Measurements from ENCODE around the gene IGSF3. TPM values are rescaled to one million over a fixed set of nuclear protein-coding genes. Genes with fewer than 3 reads are reported as not detected.
A peak's percentile ranks its signal among the peaks of the same experiment; 100 is the strongest.

The IGSF3 gene
- total RNA-seq, 4 donors from 2014 or later: 48.1 to 59.2 (median 55.6) TPM

- Histone ChIP-seq H3K9me3 (no peaks in the 10 kb centered on the region), H3K27ac (no peak overlapping the region), H3K4me1 (peaks cover 22% of the 10 kb centered on the region), H3K27me3 (no peaks in the 10 kb centered on the region), H3K36me3 (no peaks in the 10 kb centered on the region), H3K4me3 (no peak overlapping the region)
- 67% methylated on average over 7 of the region's 7 CpGs for WGBS
- no peak for DNase-seq (ENCODE audit: low spot score in 2 of 2)
- TF ChIP-seq POLR2AphosphoS5 (IDR thresholded peaks at IDR 0.05) (no peak), CTCF (IDR thresholded peaks at IDR 0.05) (no peak), EP300 (IDR thresholded peaks at IDR 0.05) (no peak), POLR2A (IDR thresholded peaks at IDR 0.05) (no peak)
Observed at GRCh38 chr1:116671072-116671760, 3.7 kb upstream of the IGSF3 start.

- no peak overlapping the region for H3K27ac ChIP-seq
- no peak for DNase-seq (ENCODE audit: low spot score in 2 of 2)
- H3K36me3 ChIP-seq: no peaks in the 10 kb centered on the region
- H3K4me1 ChIP-seq: peaks cover 42% of the 10 kb centered on the region
- 88% methylated on average over 7 of the region's 7 CpGs for WGBS
- H3K9me3 ChIP-seq: no peaks in the 10 kb centered on the region
- TF ChIP-seq POLR2A (IDR thresholded peaks at IDR 0.05) (no peak), EP300 (IDR thresholded peaks at IDR 0.05) (no peak), CTCF (IDR thresholded peaks at IDR 0.05) (no peak), POLR2AphosphoS5 (IDR thresholded peaks at IDR 0.05) (no peak)
- no peak overlapping the region for H3K4me3 ChIP-seq
- no peaks in the 10 kb centered on the region for H3K27me3 ChIP-seq
Observed at GRCh38 chr1:116668277-116668676, 744 bp upstream of the IGSF3 start.

DNA sequence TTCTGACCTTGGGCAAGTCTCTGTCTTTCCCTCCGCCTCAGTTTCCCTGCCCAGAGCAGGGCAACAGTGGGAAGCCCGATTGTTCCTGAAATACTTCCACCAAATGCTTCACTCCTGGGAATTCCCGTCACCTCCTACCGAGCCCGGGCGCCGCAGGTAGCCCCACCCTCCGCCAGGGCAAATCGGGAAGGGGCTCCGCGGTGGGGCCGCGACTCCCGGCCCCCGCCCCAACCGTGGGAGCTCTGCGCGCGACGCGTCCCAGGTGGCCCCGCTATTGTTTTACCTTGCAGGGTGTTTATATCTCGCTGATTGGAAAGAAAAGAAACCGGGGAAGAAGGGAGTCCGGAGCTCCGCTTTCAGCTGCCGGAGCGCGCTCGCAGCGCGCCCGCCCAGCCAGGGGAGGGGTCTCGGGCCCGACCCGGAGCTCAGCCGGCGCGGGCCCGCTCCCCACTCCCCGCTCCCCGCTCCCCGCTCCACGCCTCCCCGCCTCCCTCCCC is 407 bp downstream of the IGSF3 start:
- Histone ChIP-seq H3K27ac (peak overlapping the region; percentile 78), H3K27me3 (no peaks in the 10 kb centered on the region), H3K4me1 (peaks cover 38% of the 10 kb centered on the region), H3K36me3 (no peaks in the 10 kb centered on the region), H3K9me3 (no peaks in the 10 kb centered on the region), H3K4me3 (peak overlapping the region; percentile 72)
- TF ChIP-seq POLR2AphosphoS5 (IDR thresholded peaks at IDR 0.05) (no peak), CTCF (IDR thresholded peaks at IDR 0.05) (no peak), POLR2A (IDR thresholded peaks at IDR 0.05) (no peak), EP300 (IDR thresholded peaks at IDR 0.05) (no peak)
- DNase-seq (ENCODE audit: low spot score in 2 of 2): no peak
- 0% methylated on average over 34 of the region's 45 CpGs for WGBS

DNA sequence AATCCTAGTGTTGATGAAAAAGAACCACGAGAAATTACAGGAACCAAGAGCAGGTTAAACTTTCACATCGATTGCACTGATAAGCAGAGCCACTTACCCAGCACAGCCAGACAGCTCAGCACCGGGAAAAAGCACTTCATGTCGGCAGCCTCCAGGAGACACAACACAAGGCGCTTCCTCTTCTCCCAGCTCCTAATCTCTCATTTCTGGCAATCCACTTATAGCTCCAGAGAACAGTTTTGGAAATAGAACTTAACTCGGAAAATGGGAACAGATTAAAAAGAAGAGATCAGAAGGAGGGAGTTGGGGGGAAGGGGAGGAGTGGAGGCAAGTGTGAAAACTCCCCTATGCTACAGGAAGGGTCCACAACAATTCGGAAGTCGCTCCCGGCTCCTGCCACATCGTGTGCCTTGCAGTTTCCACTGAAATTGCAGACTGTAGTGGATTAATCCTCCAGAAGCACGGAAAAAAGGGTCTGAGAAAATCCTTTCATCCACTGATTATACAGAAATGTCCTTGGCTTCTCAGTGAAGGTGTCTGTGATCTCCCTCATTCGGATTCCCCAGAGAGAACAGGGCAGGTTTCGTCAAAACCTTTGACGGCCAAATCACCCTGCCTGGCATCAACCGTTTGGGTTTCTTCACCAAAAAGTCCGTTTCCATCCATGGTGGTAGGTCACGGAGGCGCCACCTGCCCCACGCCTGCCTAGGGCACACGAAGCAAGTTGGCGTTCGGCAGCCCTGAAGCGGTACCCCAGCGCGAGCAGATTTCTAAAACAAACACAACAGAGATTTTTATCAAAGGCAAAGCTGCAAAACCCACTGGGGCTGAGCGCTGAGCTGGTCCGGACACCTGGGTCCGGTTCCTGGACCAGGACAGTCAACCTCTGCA is 1.1 kb downstream of the IGSF3 start:
- Histone ChIP-seq H3K36me3 (no peaks in the 10 kb centered on the region), H3K27ac (peak overlapping the region; percentile 78), H3K4me1 (peaks cover 38% of the 10 kb centered on the region), H3K4me3 (peak overlapping the region; percentile 72), H3K27me3 (no peaks in the 10 kb centered on the region), H3K9me3 (no peaks in the 10 kb centered on the region)
- TF ChIP-seq POLR2A (IDR thresholded peaks at IDR 0.05) (no peak), POLR2AphosphoS5 (IDR thresholded peaks at IDR 0.05) (no peak), EP300 (IDR thresholded peaks at IDR 0.05) (no peak), CTCF (IDR thresholded peaks at IDR 0.05) (no peak)
- DNase-seq (ENCODE audit: low spot score in 2 of 2): no peak
- 7% methylated on average over 25 of the region's 28 CpGs for WGBS

DNA sequence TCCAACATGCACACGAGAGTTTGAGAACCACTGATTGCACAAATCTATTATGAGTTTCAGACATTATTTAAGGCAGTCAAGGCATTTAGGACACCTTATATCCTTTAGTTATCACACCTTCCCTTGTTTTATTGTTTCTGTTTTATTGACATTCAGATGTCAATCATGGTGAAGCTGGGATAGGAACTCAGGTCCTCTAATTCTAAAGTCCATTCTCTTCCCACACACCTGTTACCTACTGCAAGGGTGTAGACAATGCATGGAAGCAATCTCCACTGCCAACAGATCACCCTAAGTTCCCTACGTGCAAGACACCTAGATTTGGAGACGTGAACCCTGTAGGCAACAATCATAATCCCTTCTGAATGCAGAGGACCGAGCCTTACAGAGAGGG is 2.6 kb downstream of the IGSF3 start:
- Histone ChIP-seq H3K27ac (no peak overlapping the region), H3K9me3 (no peaks in the 10 kb centered on the region), H3K4me3 (no peak overlapping the region), H3K36me3 (no peaks in the 10 kb centered on the region), H3K27me3 (no peaks in the 10 kb centered on the region), H3K4me1 (peaks cover 38% of the 10 kb centered on the region)
- WGBS: 83% methylated on average over 4 of the region's 4 CpGs
- DNase-seq (ENCODE audit: low spot score in 2 of 2): no peak
- TF ChIP-seq CTCF (IDR thresholded peaks at IDR 0.05) (no peak), EP300 (IDR thresholded peaks at IDR 0.05) (no peak), POLR2A (IDR thresholded peaks at IDR 0.05) (no peak), POLR2AphosphoS5 (IDR thresholded peaks at IDR 0.05) (no peak)

Data from suprapubic skin (tissue), 4 donors.